B cell (primary cell): ENCODE results near the gene GPHB5.

ENCODE experiments used
- CTCF ChIP-seq: fragments of 200-600 bp; IDR thresholded peaks from one replicate; pipeline ENCODE4 v1.8.0; 2022; ENCODE audit warnings: antibody characterized with exemption, mild to moderate bottlenecking
- EZH2 ChIP-seq: IDR thresholded peaks from 2 replicates; pipeline ENCODE4 v1.6.1; 2012; ENCODE audit warnings: borderline replicate concordance, low read depth, mild to moderate bottlenecking, moderate library complexity, low read length; ENCODE audit not compliant: insufficient read depth, poor library complexity, severe bottlenecking

- TF ChIP-seq CTCF (no peak), EZH2 (no peak)
Observed at GRCh38 chr14:63326840-63327239, 8.1 kb upstream of the GPHB5 start.
